Small intestine (tissue), 7 donors: ENCODE data around the gene TMIGD1. TPM values are rescaled to one million over a fixed set of nuclear protein-coding genes. Genes with fewer than 3 reads are reported as not detected.

Source experiments
- DNase-seq, 2 donors: peaks; one replicate each; pipeline versions ENCODE4 v3.0.0 to v3.0.0-alpha.2; 2013
- FAIRE-seq: peaks from 2 replicates; lab custom pipeline; 2012; peaks lifted over from hg19 to GRCh38; lab: Jason Lieb, UNC
- H3K27ac ChIP-seq, 3 donors: one replicate each; pipeline ENCODE4 v1.5.1; 2013; ENCODE audit warnings: low read length in 2 of 3, mild to moderate bottlenecking in 2 of 3, control low read depth in 1 of 3, inconsistent platforms in 1 of 3, low read depth in 1 of 3, moderate library complexity in 1 of 3
- H3K27me3 ChIP-seq, 3 donors: one replicate each; pipeline ENCODE4 v1.6.1; 2013; ENCODE audit warnings: low read length in 3 of 3, inconsistent platforms in 1 of 3; ENCODE audit not compliant: control insufficient read depth in 3 of 3, insufficient read depth in 3 of 3
- H3K36me3 ChIP-seq, 3 donors: one replicate each; pipeline ENCODE4 v1.6.1; 2013; ENCODE audit warnings: low read length in 3 of 3, inconsistent platforms in 1 of 3, low read depth in 1 of 3, mild to moderate bottlenecking in 1 of 3, moderate library complexity in 1 of 3; ENCODE audit not compliant: control insufficient read depth in 3 of 3, insufficient read depth in 2 of 3
- H3K4me1 ChIP-seq, 3 donors: one replicate each; pipeline ENCODE4 v1.6.1; 2013; ENCODE audit warnings: low read length in 2 of 3, inconsistent platforms in 1 of 3, low read depth in 1 of 3, mild to moderate bottlenecking in 1 of 3, moderate library complexity in 1 of 3; ENCODE audit not compliant: control insufficient read depth in 3 of 3, insufficient read depth in 2 of 3
- H3K4me3 ChIP-seq, 3 donors: one replicate each; pipeline ENCODE4 v1.5.1; 2013; ENCODE audit warnings: low read length in 3 of 3, control low read depth in 1 of 3, inconsistent platforms in 1 of 3, low read depth in 1 of 3, mild to moderate bottlenecking in 1 of 3, moderate library complexity in 1 of 3
- H3K9me3 ChIP-seq, 2 donors: one replicate each; pipeline ENCODE4 v1.6.1; 2013; ENCODE audit warnings: low read depth in 1 of 2, low read length in 1 of 2; ENCODE audit not compliant: control insufficient read depth in 2 of 2, insufficient read depth in 1 of 2
- WGBS, 3 donors: extraction: QIAGEN DNeasy Blood & Tissue Kit; methylation state at CpG; one replicate each; pipeline ENCODE4 v1.1.7; 2013; 5-methylcytosine and 5-hydroxymethylcytosine counted together
- polyA plus RNA-seq, 4 donors: library from polyadenylated mRNA; stranded (reverse) in 3 of 4; unstranded in 1 of 4; fragments of 200-250 nt in 3 of 4; fragments of 120-200 nt in 1 of 4; gene quantifications; one replicate each; pipeline versions ENCODE4 v1.2.1 to v1.2.3, GENCODE V29; 2013
- donor health status: healthy with polysubstance abuse.
- donor health status: control.
- donor health status: control.
- donor health status: Bipolar disorder and iron deficiency.
- donor health status: healthy.

Gene TMIGD1
- polyA plus RNA-seq, 4 donors = 0.13 to 134 (median 1.2) TPM

DNA sequence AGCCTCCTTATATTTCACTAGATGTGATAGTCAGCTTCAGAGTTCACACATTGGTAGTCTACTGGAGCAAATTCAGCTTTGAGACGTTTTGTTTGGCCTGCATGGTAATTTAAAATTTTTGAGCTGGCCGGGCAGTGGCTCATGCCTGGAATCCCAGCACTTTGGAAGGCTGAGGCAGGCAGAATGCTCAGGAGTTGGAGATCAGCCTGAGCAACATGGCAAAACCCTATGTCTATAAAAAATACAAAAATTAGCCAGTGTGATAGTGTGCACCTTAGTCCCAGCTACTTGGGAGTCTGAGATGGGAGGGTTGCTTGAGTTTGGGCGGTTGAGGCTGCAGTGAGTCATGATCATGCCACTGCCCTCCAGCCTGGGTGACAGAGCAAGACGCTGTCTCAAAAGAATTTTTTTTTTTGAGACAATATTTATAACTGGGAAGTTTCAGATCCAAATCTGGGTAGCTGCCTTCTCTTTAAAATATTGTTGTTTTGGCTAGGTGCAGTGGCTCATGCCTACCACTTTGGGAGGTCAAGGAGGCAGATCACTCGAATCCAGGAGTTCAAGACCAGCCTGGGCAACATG lies 37.3 kb downstream of the TMIGD1 start:
- Histone ChIP-seq H3K4me1 (no peaks in the 10 kb centered on the region), H3K9me3 (peaks cover 0 to 6% of the 10 kb centered on the region in 2 donors), H3K36me3 (no peaks in the 10 kb centered on the region), H3K4me3 (no peak overlapping the region), H3K27me3 (peaks cover 0 to 4% (median 0%) of the 10 kb centered on the region in 3 donors), H3K27ac (no peak overlapping the region)
- DNase-seq (no peak), FAIRE-seq (no peak)
- WGBS, 3 donors = 70 to 81% (median 76%) methylated on average over 5 of the region's 5 CpGs

- Histone ChIP-seq H3K27ac (peak overlapping the region; percentile 52 to 86 (median 82)), H3K36me3 (peaks cover 0 to 9% (median 2%) of the 10 kb centered on the region in 3 donors), H3K27me3 (peaks cover 0 to 4% (median 0%) of the 10 kb centered on the region in 3 donors), H3K4me3 (peak overlapping the region; percentile 81 to 98 (median 86)), H3K9me3 (no peaks in the 10 kb centered on the region), H3K4me1 (peaks cover 0 to 4% (median 4%) of the 10 kb centered on the region in 3 donors)
- DNase-seq (peak in 1 of 2 donors; percentile 19), FAIRE-seq (no peak)
- WGBS, 3 donors = 28 to 35% (median 33%) methylated on average over 17 of the region's 17 CpGs
Observed at GRCh38 chr17:30292286-30292858, 41.5 kb downstream of the TMIGD1 start.

DNA sequence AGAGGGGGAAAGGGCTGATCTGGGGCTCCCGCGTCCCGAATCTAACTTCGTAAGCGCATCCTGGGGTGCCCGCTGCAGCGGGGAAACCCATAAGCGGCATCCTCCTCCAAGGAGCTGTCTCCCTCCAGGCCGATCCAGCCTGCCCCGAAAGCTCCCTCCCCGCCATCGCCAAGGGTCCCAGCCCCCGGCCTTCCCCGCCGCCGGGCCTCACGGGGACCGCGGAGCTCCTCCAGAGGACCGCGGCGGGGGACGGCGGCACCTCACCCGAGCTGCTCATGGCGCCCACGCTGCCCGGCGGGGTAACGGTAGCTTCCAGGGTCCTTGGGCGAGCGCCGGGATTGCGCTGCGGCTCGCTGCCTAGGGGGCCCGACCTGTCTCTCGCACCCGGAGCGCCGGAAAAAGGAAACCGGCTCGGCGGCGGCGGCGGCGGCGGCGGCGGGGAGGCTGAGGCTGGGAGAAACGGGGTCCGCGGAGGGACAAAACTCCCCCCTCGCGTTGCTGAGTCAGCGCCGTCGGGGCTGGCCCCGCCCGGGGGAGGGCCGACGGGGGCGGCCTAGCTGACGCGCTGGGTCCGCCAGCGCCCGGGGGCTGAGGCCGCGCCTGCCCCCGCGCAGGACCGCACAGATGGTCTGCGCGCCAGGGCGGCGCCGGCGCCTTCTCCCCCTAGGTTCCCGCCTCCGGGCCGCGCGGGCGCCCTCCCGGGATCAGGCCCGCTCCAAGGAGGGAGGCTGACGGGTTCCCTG lies 42.1 kb downstream of the TMIGD1 start, which contains the start of gene BLMH:
TSS of gene BLMH (minus strand) at position 402 of the 743 bp plus-strand sequence. CDS start at position 277, 125 bp downstream.
- Histone ChIP-seq H3K4me1 (peaks cover 0 to 4% (median 4%) of the 10 kb centered on the region in 3 donors), H3K4me3 (peak within 1 kb of the TSS; percentile 81 to 98 (median 86)), H3K27ac (peak within 1 kb of the TSS; percentile 52 to 86 (median 82)), H3K27me3 (peaks cover 0 to 4% (median 0%) of the 10 kb centered on the region in 3 donors), H3K9me3 (no peaks in the 10 kb centered on the region), H3K36me3 (peaks cover 0 to 13% (median 2%) of the 10 kb centered on the region in 3 donors)
- DNase-seq (peak; percentile 62 to 92), FAIRE-seq (no peak)
- WGBS, 3 donors = 0 to 1% (median 1%) methylated on average over 51 to 89 of the region's 89 CpGs

- Histone ChIP-seq H3K4me3 (peak overlapping the region; percentile 81 to 98 (median 86)), H3K27me3 (peaks cover 0 to 4% (median 0%) of the 10 kb centered on the region in 3 donors), H3K36me3 (peaks cover 1 to 13% (median 2%) of the 10 kb centered on the region in 3 donors), H3K27ac (peak overlapping the region in 2 of 3 donors; percentile 46 to 67), H3K9me3 (no peaks in the 10 kb centered on the region), H3K4me1 (peaks cover 0 to 4% (median 4%) of the 10 kb centered on the region in 3 donors)
- peak; percentile 56 to 69 for DNase-seq
- FAIRE-seq = no peak
- 2 to 3% (median 2%) methylated on average over 22 of the region's 22 CpGs for WGBS, 3 donors
Observed at GRCh38 chr17:30290696-30291542, 42.9 kb downstream of the TMIGD1 start.

DNA sequence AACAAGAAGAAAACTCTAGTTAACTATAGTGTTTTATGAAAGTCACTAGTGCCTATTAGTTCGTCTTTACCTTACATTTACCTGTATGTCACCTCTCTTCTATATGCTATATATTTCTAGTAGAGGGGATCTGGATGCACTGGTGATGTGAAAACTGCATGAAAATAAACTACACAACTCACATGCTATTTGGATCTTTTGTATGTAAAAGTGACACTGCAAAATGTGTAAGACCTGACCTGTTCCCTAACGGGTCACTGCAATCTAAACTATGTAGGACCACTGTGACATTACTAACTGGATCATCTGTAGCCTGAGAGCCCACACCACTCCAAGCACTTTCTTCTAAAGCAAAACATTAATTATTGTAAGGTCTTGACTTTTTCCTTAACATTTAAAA lies 43.8 kb downstream of the TMIGD1 start:
- no peak for FAIRE-seq

GRCh38 chr17:30279156-30279555 lies 54.7 kb downstream of the TMIGD1 start:
- H3K4me3 ChIP-seq = no peak overlapping the region
- H3K36me3 ChIP-seq = peaks cover 3 to 27% (median 3%) of the 10 kb centered on the region in 3 donors
- DNase-seq (no peak), FAIRE-seq (no peak)
- no peaks in the 10 kb centered on the region for H3K27me3 ChIP-seq
- no peaks in the 10 kb centered on the region for H3K4me1 ChIP-seq
- no peaks in the 10 kb centered on the region for H3K9me3 ChIP-seq
- H3K27ac ChIP-seq = no peak overlapping the region

More for the DNA sequence above, 43.8 kb downstream of the TMIGD1 start:
- H3K36me3 ChIP-seq = peaks cover 2 to 13% (median 5%) of the 10 kb centered on the region in 3 donors
- no peak for DNase-seq
- no peaks in the 10 kb centered on the region for H3K9me3 ChIP-seq
- no peak overlapping the region for H3K27ac ChIP-seq
- H3K27me3 ChIP-seq = peaks cover 0 to 4% (median 0%) of the 10 kb centered on the region in 3 donors
- H3K4me1 ChIP-seq = peaks cover 0 to 4% (median 4%) of the 10 kb centered on the region in 3 donors
- H3K4me3 ChIP-seq = no peak overlapping the region
- 85 to 91% (median 87%) methylated on average over 2 of the region's 2 CpGs for WGBS, 3 donors

- DNase-seq (peak; percentile 13 to 37), FAIRE-seq (no peak)
Observed at GRCh38 chr17:30278032-30278431, 55.8 kb downstream of the TMIGD1 start.

More at GRCh38 chr17:30278032-30278431, 55.8 kb downstream of the TMIGD1 start:
- Histone ChIP-seq H3K36me3 (peaks cover 3 to 29% (median 5%) of the 10 kb centered on the region in 3 donors), H3K4me3 (no peak overlapping the region), H3K27me3 (no peaks in the 10 kb centered on the region), H3K27ac (no peak overlapping the region), H3K9me3 (no peaks in the 10 kb centered on the region), H3K4me1 (no peaks in the 10 kb centered on the region)
